SIG-M5 (cell line): Measurements from ENCODE around the gene VPS54.

Experiments
- DNase-seq: peaks from one replicate; lab custom pipeline; 2025; lab: John Stamatoyannopoulos, UW

Gene VPS54, protein sequence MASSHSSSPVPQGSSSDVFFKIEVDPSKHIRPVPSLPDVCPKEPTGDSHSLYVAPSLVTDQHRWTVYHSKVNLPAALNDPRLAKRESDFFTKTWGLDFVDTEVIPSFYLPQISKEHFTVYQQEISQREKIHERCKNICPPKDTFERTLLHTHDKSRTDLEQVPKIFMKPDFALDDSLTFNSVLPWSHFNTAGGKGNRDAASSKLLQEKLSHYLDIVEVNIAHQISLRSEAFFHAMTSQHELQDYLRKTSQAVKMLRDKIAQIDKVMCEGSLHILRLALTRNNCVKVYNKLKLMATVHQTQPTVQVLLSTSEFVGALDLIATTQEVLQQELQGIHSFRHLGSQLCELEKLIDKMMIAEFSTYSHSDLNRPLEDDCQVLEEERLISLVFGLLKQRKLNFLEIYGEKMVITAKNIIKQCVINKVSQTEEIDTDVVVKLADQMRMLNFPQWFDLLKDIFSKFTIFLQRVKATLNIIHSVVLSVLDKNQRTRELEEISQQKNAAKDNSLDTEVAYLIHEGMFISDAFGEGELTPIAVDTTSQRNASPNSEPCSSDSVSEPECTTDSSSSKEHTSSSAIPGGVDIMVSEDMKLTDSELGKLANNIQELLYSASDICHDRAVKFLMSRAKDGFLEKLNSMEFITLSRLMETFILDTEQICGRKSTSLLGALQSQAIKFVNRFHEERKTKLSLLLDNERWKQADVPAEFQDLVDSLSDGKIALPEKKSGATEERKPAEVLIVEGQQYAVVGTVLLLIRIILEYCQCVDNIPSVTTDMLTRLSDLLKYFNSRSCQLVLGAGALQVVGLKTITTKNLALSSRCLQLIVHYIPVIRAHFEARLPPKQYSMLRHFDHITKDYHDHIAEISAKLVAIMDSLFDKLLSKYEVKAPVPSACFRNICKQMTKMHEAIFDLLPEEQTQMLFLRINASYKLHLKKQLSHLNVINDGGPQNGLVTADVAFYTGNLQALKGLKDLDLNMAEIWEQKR

DNA sequence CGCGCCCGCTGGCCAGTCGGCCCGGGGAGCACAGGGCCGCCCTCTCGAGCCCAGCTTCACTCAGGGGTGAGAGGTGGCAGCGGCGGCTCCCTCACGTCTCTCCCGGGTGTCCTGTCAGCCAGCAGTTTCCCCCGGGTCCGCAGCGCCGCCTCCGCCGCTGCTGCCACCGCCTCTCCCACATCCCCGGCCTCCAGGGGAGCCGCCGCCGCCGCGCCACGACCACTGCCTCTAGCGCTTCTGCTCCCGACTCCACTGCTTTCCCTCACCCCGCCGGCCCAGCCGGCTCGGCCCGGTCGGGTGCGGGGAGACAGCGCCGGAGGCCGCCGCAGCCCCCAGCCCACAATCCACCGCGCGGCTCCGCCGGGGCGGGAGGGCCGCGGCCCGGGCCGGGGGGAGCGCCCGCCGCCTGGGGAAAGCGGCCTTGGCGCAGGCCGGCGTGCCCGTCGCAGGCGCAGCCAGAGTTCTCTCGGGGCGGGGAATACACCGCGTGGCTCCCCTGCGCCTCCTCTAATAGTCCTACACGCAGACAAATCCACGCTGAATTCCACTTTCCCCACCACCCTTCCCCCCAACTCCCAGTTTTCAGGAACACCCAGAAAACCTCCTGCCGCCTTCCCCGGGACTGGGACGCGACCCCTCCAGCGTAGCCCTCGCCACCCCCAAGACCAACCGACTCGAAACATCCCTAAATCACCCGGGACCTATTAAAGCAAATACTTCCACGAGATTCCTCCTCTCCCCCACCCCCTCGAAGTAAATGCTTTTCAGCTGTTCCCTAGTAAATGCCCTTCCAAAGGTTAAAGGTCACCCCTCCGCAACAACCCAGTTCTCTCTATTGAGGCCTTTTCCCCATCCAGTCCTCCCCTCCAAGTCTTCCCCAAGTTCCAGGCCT is at the start of gene VPS54:
Gene VPS54, minus strand, starts transcription at position 346 of the 892 bp plus-strand sequence. CDS start 35,429 bp downstream, outside the sequence.
- no peak for DNase-seq

DNA sequence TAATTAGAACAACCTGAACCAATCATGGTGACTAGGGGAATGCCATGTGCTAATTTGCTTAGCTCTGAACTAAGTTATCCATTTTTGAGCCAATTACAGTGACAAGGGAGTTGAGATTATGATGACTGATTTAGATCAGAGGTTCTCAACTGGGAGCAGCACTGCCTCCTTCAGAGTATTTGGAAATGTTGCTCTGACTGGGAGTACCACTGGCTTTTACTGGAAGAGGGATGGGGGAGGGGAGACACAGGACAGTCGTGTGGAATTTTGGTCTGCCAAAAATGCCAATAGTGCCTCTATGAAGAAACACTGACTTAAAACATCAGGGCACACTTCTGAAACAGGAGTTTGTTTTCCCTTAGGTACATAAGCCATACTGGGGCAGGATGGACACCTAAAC is 48.1 kb upstream of the VPS54 start:
- no peak for DNase-seq

DNA sequence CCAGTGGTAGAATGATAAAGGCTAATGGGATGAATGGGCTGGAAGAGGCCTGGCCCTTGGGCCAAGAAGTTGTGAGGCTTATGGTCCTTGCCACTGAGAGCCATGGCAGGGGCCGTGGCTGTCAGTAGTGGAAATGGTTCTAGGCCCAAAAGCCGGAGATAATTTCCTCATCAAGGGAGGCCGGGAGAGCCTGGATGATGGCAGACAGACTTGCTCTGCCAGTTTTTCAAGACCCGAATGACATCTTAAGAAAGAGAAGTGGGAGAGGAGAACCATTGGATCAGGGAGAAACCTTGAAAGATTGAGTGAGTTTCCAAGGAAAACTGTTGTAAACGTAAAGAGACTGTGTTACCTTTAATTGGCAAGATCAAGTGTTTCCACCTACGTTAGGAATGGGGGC is 46.3 kb upstream of the VPS54 start:
- DNase-seq, result no peak

DNA sequence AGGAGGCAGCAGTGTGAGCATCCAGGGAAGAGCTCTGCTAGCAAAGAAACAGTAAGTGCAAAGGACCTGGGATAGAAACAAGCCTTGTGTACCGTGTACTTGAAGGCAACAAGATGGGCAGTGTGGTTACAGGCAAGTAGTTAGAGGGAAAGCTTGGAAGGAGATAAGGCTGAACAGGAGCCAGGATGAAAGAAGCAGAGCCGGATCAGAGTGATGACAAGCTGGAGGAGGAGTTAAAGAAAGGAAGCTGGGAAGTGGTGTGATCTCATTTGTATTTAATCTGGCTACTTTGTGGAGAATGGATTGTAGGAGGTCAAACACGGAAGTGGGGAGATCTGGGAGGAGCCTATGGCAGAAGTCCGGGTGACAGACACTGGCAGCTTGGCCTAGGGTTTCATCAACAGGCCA is 44.7 kb upstream of the VPS54 start:
- DNase-seq, result no peak

DNA sequence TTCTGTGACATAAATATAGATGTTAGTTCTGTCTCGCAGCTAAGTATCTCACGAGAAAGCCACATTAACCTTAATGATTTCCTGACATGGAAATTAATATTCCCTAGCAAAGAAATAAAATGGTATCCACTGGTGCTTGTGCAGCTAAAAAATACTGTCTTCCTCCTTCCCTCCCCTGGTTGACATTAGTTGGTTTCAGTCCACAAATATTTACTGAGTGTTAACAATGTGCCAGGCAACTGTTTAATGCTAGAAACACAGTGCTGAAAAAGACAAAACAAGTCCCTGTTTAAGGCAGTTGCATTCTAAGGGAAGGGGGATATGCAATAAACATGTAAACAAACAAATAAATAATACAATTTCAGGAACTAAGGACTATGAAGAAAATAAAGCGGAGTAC is 44.2 kb upstream of the VPS54 start:
- DNase-seq, result no peak

DNA sequence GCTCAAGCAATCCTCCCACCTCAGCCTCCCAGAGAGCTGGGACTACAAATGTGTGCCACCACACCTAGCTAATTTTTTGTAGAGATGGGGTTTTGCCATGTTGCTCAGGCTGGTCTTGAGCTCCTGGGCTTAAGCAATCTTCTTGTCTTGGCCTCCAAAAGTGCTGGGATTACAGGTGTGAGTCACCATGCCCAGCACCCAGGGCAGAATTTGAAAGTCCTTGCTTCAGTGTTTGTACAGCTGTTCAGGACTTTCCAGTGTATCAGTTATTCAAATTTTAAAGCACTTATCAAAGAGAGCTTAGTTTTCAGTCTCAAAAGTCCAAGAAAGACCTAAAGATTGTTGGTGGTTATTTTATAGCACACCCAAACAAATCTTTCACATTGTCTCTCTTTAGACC is 43.6 kb upstream of the VPS54 start:
- DNase-seq, result no peak

DNA sequence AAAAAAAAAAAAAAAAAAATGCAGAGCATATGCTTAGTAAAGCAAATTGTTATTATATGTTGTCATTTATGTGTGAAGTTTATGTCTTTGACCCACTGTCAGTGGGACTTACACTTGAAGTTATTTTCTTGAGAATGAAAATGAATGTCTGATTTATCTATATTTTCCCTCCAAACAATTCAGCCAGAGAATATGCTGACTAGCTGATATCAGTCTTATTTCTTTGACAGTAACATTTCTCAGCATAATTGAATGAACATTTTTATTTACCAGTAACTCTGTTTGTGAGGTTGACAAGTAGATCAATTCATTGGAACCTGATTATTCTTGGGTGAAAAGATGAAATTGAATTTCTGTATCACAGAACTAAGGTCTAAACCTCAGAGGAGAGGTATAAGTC is 40.0 kb upstream of the VPS54 start:
- DNase-seq, result no peak

DNA sequence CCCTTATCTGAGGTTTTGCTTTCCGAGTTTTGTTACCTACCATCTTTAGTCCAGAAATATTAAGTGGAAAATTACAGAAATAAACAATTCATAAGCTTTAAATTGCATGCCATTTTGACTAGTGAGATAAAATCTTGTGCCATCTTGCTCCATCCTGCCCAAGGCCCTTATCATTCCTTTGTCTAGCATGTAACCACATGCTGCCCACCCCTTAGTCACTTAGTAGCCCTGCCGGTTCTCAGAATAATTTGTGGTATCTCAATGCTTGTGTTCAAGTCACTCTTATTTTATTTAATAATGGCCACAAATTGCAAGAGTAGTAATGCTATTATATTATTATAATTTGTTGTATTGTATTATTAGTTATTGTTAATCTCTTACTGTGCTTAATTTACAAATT is 36.8 kb upstream of the VPS54 start:
- DNase-seq, result no peak

DNA sequence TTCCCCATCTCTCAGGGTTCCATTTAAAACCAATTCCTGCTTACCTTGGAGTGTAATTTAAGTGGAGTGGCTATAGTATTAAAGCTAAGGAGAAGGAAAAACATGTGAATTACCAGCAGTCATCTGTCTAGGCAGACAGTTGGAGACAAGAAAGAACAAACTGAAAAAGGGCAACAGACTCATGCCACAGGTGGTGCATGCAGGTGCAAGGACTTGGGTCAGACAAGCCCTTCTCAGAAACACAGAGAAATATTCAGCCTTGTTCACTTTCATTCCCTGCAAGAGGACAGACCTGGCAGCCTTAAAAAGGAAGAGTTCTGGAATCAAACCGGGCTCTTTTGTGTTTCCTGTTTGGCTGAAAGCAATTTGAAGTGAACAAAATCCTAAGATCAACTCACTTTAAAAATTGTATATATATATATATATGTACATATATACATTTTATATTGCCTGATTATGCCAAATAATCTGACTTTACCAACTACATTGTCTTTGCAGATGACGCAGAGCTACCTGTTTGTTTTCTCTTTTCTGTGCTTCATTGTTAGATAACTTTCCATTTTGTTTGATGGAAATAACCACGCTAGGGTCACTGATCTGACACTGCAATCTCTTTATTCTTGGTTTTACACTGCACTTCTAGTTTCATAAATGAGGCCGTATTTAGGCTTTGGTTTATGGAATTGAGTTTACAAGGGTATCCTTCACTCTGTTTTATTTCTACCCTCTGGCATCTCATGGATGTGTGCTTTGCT is 35.1 kb upstream of the VPS54 start:
- no peak for DNase-seq

DNA sequence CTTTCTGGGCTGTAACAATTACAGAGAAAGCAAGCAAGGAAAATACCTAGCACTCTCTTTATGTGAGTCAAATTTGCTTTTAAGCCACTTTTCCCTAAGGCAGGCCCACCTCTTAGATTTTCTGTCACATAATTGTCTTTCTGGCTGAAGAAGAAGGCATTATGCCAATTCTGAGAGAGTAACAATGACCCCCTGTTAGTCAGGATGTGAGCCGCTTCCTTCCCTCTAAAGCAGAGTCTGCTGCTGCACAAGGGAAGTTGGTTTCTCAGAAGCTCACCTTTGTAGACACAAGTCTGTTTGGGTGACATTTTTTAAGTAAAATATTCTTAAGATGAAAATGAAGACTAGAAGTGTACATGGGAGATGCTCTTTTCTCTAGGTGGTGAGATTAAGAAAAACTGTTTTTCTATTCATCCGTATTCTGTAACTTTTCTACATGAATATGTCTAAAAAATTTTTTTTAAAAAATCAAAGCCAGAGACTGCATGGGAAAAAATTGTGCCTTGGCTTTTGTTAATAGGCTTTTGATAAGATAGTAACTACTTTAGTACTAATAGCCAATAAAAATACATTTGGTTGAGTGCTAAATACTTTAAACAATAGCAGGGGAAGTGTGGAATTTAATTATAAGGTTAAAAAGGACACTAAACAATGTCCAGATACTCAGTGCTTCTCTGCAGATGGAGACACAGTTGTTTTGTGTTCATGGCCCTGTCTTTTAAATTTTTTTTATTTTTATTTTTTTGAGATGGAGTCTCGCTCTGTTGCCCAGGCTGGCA is 33.4 kb upstream of the VPS54 start:
- DNase-seq, result no peak

DNA sequence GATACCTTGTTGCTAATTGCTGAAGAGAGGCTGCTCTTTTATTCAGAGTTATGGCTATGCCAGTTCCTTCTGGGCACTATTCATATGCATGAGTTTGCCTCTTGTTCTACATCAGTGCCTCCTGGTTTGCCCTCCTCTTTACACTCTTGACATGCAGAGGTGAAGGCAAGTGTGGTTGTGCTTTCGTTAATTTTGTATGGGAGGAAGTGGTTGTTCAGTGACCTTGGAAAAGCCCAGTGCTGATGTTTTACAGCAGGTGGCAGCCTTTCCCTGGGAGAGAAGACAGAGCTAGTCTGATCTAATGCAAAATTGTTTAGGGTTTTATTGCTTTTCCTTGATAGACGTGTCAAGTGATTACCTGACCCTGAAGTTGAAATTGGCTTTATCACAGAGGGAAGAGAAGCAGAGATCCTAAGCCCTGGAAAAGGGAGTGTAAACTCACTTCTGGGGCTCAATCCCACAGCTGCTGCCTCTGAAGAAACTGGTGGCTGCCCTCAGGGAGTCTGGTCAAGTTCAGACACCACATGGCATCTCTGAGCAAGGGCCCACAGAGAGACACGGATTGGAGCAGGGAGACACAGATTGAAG is 30.5 kb upstream of the VPS54 start:
- no peak for DNase-seq

DNA sequence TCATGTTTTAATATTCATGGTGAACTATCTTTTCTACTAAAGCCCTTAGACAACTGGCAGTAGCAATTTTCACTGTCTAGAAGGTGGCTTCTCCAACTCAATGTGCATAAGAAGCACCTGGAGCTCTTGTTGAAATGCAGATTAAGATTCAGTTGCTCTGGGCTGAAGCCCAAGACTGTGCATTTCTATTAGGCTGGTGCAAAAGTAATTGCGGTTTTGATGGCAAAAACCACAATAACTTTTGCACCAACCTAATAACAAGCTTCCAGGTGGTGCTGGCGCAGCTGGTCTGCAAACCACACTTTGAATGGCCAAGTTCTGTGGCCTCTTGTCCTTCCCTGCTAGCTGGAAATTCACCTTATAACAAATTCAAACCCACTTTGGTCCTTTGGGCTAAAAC is 26.7 kb upstream of the VPS54 start:
- DNase-seq, result no peak

DNA sequence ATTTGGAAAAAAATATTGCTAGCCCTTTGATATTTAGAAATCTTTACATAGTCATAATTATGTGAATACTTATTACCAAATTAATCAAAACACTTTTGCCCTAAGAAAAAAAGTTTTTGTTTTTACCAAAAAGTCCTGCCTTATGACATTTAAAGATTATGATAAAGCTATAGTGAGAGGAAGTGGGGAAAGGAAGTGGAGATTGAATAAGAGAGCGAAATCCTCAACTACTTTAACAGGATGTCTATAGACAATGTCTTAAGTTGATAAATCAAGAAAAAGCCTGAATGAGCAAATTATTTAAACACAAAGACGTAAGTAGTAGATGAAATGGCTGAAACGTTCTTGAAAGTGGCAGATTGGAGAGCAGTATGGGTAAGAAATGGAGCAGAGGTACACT is 20.9 kb upstream of the VPS54 start:
- DNase-seq, result no peak

DNA sequence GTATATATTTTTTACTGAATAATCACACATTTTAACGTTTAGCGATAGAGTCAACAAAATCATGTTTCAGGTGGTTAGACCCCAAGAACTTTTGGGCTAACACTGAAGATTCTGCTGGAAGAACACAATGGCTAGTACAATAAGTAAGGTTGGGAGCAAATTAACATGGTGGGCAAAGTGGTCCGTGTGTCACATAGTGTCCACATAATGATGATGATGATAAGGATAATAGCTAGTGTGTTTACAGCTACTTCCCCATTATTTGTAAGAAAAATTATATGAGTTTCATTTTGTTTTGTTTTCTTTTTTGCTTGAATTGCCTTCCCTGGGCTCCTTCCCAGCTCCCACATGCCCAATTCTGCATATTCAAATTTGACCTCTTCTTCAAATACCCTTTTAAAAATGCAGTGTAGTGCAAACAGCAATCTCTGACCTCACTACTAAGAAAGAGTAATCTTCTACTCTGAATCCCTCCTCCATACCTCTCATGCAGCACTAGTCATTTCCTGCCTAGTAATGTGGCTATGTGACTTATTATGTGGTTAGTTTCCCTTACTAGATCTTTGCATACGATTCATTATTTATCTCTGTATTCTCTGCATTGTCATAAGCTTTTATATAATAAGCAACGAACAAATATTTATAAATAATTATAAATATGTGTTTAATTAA is 16.9 kb upstream of the VPS54 start:
- no peak for DNase-seq

DNA sequence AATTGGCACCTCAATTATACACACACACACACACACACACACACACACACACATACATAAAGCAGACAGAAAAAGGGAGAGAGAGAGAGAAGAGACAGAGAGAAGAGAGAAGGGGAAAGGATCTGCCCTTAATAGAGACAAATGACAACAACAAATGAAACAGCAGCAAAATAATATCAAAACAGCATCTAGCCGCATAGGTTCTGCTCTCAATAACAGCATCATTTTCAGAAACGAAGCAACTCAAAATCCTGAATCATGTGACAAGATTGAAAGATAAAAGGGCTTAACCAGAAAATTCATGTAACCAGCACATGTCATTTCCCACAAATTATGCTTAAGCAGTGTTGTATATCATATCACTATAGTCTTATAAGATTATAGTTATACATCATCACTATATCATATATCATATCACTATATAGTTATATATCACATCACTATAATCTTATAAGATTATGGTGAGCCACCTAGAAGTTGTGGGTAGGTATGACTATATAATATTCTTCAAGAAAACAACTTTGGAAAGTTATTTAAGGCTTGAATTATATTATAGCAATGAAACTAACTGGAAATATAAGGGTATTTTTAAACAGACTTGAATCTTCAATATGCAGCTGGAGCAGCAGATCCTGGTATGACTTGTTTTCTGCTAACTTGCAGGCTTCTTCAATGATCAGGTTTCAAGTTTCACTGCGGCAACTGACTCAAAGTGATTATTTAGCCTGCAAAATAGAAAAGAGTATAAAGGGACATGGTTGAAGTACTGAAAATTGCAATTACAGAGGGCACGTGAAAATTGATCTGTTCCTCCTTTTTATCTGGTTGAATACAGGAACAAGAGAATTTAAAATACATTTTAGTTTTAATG is 16.1 kb upstream of the VPS54 start:
- no peak for DNase-seq

DNA sequence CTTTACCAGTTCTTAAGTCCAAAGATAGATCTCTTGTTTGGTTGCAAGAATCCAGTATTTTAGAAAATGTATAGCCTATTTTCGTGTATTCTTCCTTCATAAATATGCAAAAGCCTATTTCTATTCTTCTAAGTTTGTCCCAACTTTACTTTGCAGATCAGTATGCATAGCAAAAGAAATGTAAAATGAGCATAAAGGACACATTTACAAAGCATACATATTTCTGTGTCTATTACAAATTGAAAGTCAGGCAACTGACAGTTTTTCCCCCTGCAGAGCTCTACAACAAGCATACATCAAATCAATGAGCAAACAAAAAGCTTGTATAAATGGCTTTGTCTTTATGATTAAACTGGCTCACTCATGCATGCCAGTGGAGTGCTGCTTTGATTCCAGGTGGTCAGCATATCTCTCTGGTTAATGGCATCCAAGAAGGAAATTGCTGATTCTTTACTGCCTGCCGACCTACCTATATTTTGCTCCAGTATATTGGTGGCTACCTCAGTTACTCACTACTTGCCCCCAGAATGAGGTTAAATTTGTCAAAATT is 10.0 kb upstream of the VPS54 start:
- no peak for DNase-seq

DNA sequence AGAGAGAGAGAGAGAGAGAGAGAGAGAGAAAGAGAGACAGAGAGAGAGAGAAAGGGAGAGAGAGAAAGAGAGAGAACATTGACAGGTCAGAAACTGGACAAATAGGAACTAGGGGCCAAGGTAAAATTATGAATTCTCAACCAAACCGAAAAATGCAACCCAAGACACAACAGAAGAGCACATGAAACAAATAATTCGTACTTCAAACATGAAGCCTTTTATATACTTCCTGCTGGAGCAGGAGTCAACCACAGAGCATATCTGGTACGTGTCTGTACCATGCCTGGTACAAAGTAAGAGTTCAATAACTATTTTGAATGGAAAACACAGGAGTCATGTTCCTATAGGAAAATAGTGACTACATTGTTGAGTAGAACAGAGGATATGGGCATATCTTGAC is 6.5 kb upstream of the VPS54 start:
- no peak for DNase-seq

DNA sequence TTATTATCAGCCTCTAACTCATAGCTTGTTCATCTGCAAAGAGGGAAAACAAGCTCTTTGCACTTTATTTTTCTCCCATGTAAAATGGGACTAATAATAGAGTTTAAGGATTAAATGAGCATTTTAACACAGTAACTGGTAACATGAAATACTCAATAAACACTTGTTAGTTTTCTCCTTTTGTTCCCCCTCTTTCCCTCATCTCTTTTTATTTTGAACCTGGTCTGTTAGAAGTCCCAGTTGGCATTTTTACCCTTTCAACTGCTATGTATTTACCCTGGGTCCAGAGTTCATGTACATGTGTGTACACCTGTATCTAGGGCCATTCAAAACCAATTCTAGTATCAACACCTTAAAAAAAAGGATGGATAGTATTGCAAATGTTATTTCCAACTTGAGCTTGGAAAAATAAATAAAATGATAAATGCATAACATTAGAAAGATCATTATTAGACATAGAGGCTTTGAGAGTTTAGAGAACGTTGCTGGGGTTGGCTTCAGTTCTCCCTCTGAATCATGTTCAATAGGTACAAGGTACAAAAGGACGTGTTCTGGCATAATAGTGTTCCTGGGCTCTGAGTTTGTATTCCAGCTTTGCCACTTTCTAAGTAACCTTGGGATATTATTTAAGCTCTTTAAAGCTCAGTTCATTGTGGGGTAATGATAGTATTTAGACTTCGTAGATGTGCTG is 5.2 kb upstream of the VPS54 start:
- DNase-seq, result no peak
